Smooth muscle cell (in vitro differentiated cells): ENCODE results near the gene MUL1. TPM values are rescaled to one million over a fixed set of nuclear protein-coding genes. Genes with fewer than 3 reads are reported as not detected.

Experiments
- DNase-seq: peaks from one replicate; lab custom pipeline; 2025; ENCODE audit not compliant: unreplicated experiment; lab: John Stamatoyannopoulos, UW
- H2AFZ ChIP-seq: fragments of 200-600 bp; sonication (generic); 2 replicates; pipeline ENCODE4 v1.6.0; 2016; ENCODE audit warnings: antibody characterized with exemption, low read depth, mild to moderate bottlenecking
- H3F3A ChIP-seq: fragments of 200-600 bp; sonication (generic); 2 replicates; pipeline ENCODE4 v1.6.0; 2017; ENCODE audit warnings: antibody characterized with exemption, low read depth
- H3K27ac ChIP-seq: fragments of 200-600 bp; sonication (generic); 2 replicates; pipeline ENCODE4 v1.5.1; 2016; ENCODE audit warnings: low read depth, mild to moderate bottlenecking
- H3K27me3 ChIP-seq: fragments of 200-600 bp; sonication (generic); 2 replicates; pipeline ENCODE4 v1.6.1; 2016; ENCODE audit warnings: low read depth, mild to moderate bottlenecking
- H3K36me3 ChIP-seq: fragments of 200-600 bp; sonication (generic); 2 replicates; pipeline ENCODE4 v1.5.1; 2016; ENCODE audit warnings: low read depth
- H3K4me1 ChIP-seq: fragments of 200-600 bp; sonication (generic); 2 replicates; pipeline ENCODE4 v1.5.1; 2016; ENCODE audit warnings: low read depth
- H3K4me2 ChIP-seq: fragments of 200-600 bp; sonication (generic); 2 replicates; pipeline ENCODE4 v1.6.0; 2016; ENCODE audit warnings: mild to moderate bottlenecking
- H3K4me3 ChIP-seq: fragments of 200-600 bp; sonication (generic); 2 replicates; pipeline ENCODE4 v1.5.1; 2016; ENCODE audit warnings: mild to moderate bottlenecking
- H3K79me2 ChIP-seq: fragments of 200-600 bp; sonication (generic); 2 replicates; pipeline ENCODE4 v1.6.0; 2016; ENCODE audit warnings: low read depth, mild to moderate bottlenecking
- H3K9ac ChIP-seq: fragments of 200-600 bp; sonication (generic); 2 replicates; pipeline ENCODE4 v1.6.0; 2016; ENCODE audit warnings: low read depth
- H3K9me3 ChIP-seq: fragments of 200-600 bp; sonication (generic); replicated peaks from 2 replicates; pipeline ENCODE4 v1.5.1; 2016; ENCODE audit warnings: low read depth
- H4K20me1 ChIP-seq: fragments of 200-600 bp; sonication (generic); 2 replicates; pipeline ENCODE4 v1.6.0; 2016; ENCODE audit warnings: low read depth
- CTCF ChIP-seq: fragments of 200-600 bp; sonication (generic); IDR thresholded peaks from 2 replicates; pipeline ENCODE4 v1.5.1; 2017; ENCODE audit warnings: borderline replicate concordance, mild to moderate bottlenecking, antibody characterized with exemption; ENCODE audit not compliant: insufficient read depth, poor library complexity, severe bottlenecking
- WGBS: methylation state at CpG from one replicate; pipeline ENCODE4 v1.1.7; 2016; ENCODE audit warnings: low lambda C conversion rate; 5-methylcytosine and 5-hydroxymethylcytosine counted together
- polyA plus RNA-seq: library from polyadenylated mRNA; unstranded; fragments of >200 nt; fragmentation: Nextera tagmentation; extraction: Ambion mirVana; gene quantifications from 2 replicates; pipeline ENCODE4 v1.2.1, GENCODE V29; 2016
- total RNA-seq: library from RNA; depleted of rRNA; stranded (reverse); fragments of >200 nt; gene quantifications from 2 replicates; pipeline ENCODE4 v1.2.3, GENCODE V29; 2014

Gene MUL1
- total and polyA plus RNA-seq, 2 experiments from 2014 or later = 38.7 to 42.4 TPM

GRCh38 chr1:20486457-20487235, 21.3 kb downstream of the MUL1 start:
- Histone ChIP-seq H2AFZ (peak overlapping the region; percentile 91), H3K4me2 (peak overlapping the region; percentile 99), H3K27ac (no peak overlapping the region), H3K27me3 (no peaks in the 10 kb centered on the region), H3K4me3 (peak overlapping the region; percentile 78), H3F3A (no peaks in the 10 kb centered on the region), H4K20me1 (peaks cover 23% of the 10 kb centered on the region), H3K4me1 (peaks cover 18% of the 10 kb centered on the region), H3K9ac (peak overlapping the region; percentile 51), H3K9me3 (no peaks in the 10 kb centered on the region), H3K79me2 (peaks cover 22% of the 10 kb centered on the region), H3K36me3 (no peaks in the 10 kb centered on the region)
- TF ChIP-seq CTCF = no peak
- peak; percentile 45 for DNase-seq
- WGBS = 2% methylated on average over 35 of the region's 51 CpGs

- peak; percentile 45 for DNase-seq
- peak within 1 kb of the TSS; percentile 78 for H3K4me3 ChIP-seq
- WGBS = 0% methylated on average over 7 of the region's 104 CpGs
Observed at GRCh38 chr1:20485527-20486456, 22.2 kb downstream of the MUL1 start, which contains the start of gene CAMK2N1. Gene CAMK2N1 (minus strand): TSS chr1:20486210. CDS start chr1:20485379, 831 bp downstream.

More at GRCh38 chr1:20485527-20486456, 22.2 kb downstream of the MUL1 start, which contains the start of gene CAMK2N1:
- H3K9me3 ChIP-seq = no peaks in the 10 kb centered on the region
- H3K27ac ChIP-seq = peak within 1 kb of the TSS; percentile 42
- H3K27me3 ChIP-seq = no peaks in the 10 kb centered on the region
- H2AFZ ChIP-seq = peak within 1 kb of the TSS; percentile 91
- H3K9ac ChIP-seq = peak within 1 kb of the TSS; percentile 54
- H3K4me2 ChIP-seq = peak within 1 kb of the TSS; percentile 99
- TF ChIP-seq CTCF = no peak
- H3K36me3 ChIP-seq = no peaks in the 10 kb centered on the region
- peaks cover 23% of the 10 kb centered on the region for H4K20me1 ChIP-seq
- H3K79me2 ChIP-seq = peaks cover 22% of the 10 kb centered on the region
- peaks cover 20% of the 10 kb centered on the region for H3K4me1 ChIP-seq
- no peaks in the 10 kb centered on the region for H3F3A ChIP-seq
